ENCODE measurements around the gene SUN2.

- TF ChIP-seq POLR2A (IDR thresholded peaks at IDR 0.05), result no peak
- no peak for TF ChIP-seq CTCF (IDR thresholded peaks at IDR 0.05)
Observed at GRCh38 chr22:38699784-38700183, 56.0 kb downstream of the SUN2 start.
